K562 (cell line): ENCODE data around the gene NDUFAF2. TPM values are rescaled to one million over a fixed set of nuclear protein-coding genes. Genes with fewer than 3 reads are reported as not detected.

ENCODE experiments used
- CHD4 ChIP-seq: fragments of 200-600 bp; sonication (generic); IDR thresholded peaks from 3 replicates; pipeline ENCODE4 v1.6.1; 2012; ENCODE audit warnings: low read depth, mild to moderate bottlenecking, mixed read lengths, low read length, inconsistent platforms; ENCODE audit not compliant: insufficient read depth, insufficient replicate concordance, poor library complexity, severe bottlenecking
- CREB5 ChIP-seq: fragments of 250-450 bp; sonication (Bioruptor Pico); IDR thresholded peaks from 2 replicates; pipeline ENCODE4 v1.5.0; 2020; ENCODE audit warnings: mild to moderate bottlenecking
- FUS ChIP-seq: fragments of 200-400 bp; formaldehyde crosslinking; optimal IDR thresholded peaks from 2 replicates; pipeline ENCODE3; 2017; ENCODE audit warnings: low read depth, low read length
- KDM4B ChIP-seq, 2 experiments: fragments of 450-650 bp in 1 of 2; sonication (generic) in 1 of 2; IDR thresholded peaks; 2 replicates each; pipeline ENCODE4 v1.6.1; 2016 to 2017; ENCODE audit warnings: borderline replicate concordance in 2 of 2, antibody characterized with exemption in 1 of 2, low read depth in 1 of 2, mild to moderate bottlenecking in 1 of 2
- KLF10 ChIP-seq: fragments of 250-450 bp; sonication (Bioruptor Pico); IDR thresholded peaks from 2 replicates; pipeline ENCODE4 v1.6.1; 2021; ENCODE audit warnings: matching md5 sums
- NCOR1 ChIP-seq: fragments of 450-650 bp; IDR thresholded peaks from 2 replicates; pipeline ENCODE4 v1.6.1; 2016; ENCODE audit warnings: mild to moderate bottlenecking, moderate library complexity
- NR2C1 ChIP-seq, 2 experiments: fragments of 450-650 bp; IDR thresholded peaks; 2 replicates each; pipeline ENCODE4 v1.6.1; 2017; ENCODE audit warnings: mild to moderate bottlenecking in 2 of 2, antibody characterized with exemption in 1 of 2, inconsistent platforms in 1 of 2, missing compliant biosample characterization in 1 of 2, missing genetic modification characterization in 1 of 2
- ZBTB12 ChIP-seq: fragments of 250-450 bp; sonication (Bioruptor Pico); IDR thresholded peaks from 2 replicates; pipeline ENCODE4 v1.4.0; 2020
- ZNF124 ChIP-seq: sonication (generic); formaldehyde crosslinking; IDR thresholded peaks from 2 replicates; pipeline ENCODE4 v1.8.1; 2022; ENCODE audit warnings: missing genetic modification reagents
- ZNF143 ChIP-seq: sonication (generic); formaldehyde crosslinking; IDR thresholded peaks from 2 replicates; pipeline ENCODE4 v1.9.0; 2022; ENCODE audit warnings: mild to moderate bottlenecking, missing genetic modification reagents
- ZNF263 ChIP-seq: sonication (generic); formaldehyde crosslinking; IDR thresholded peaks from 2 replicates; pipeline ENCODE4 v1.8.0; 2022; ENCODE audit warnings: mild to moderate bottlenecking, missing genetic modification reagents, borderline replicate concordance
- ZNF282 ChIP-seq: sonication (generic); formaldehyde crosslinking; IDR thresholded peaks from 2 replicates; pipeline ENCODE4 v1.8.1; 2023; ENCODE audit warnings: missing genetic modification reagents
- ZNF318 ChIP-seq, 2 experiments: fragments of 450-650 bp; IDR thresholded peaks; 2 replicates each; pipeline ENCODE4 v1.6.1; 2016; ENCODE audit warnings: mild to moderate bottlenecking in 2 of 2, borderline replicate concordance in 1 of 2, low read depth in 1 of 2, moderate library complexity in 1 of 2
- ZNF41 ChIP-seq: fragments of 250-450 bp; sonication (Bioruptor Pico); conservative IDR thresholded peaks from 2 replicates; pipeline ENCODE4 v1.4.0; 2020; ENCODE audit warnings: mild to moderate bottlenecking
- ZNF444 ChIP-seq: fragments of 250-450 bp; sonication (Bioruptor Pico); IDR thresholded peaks from 2 replicates; pipeline ENCODE4 v1.4.0; 2020; ENCODE audit warnings: mild to moderate bottlenecking, moderate library complexity
- ZNF75A ChIP-seq: fragments of 450-650 bp; formaldehyde crosslinking; IDR thresholded peaks from 2 replicates; pipeline ENCODE4 v1.4.0; 2020; ENCODE audit warnings: mild to moderate bottlenecking
- ZNF77 ChIP-seq: fragments of 250-450 bp; sonication (Bioruptor Pico); IDR thresholded peaks from 2 replicates; pipeline ENCODE4 v1.5.0; 2020
- polyA plus RNA-seq, 8 experiments: library from polyadenylated mRNA; depleted of rRNA in 4 of 8; stranded (reverse) in 5 of 8; unstranded in 3 of 8; fragments of >200 nt; fragmentation: Nextera tagmentation in 2 of 8; fragmentation: Illumina TruSeq in 1 of 8; extraction: Ambion mirVana in 2 of 8; extraction: Trizol in 1 of 8; gene quantifications; 2 replicates each; pipeline versions ENCODE4 v1.2.1 to v1.2.3, GENCODE V29; 2011 to 2014; ENCODE audit warnings: inconsistent platforms in 1 of 8, missing spikeins in 1 of 8
- total RNA-seq, 7 experiments: library from RNA; depleted of rRNA in 6 of 7; stranded (reverse); fragments of >200 nt in 6 of 7; fragmentation: Illumina TruSeq in 2 of 7; extraction: Trizol in 2 of 7; gene quantifications; 2 replicates each; pipeline versions ENCODE4 v1.2.1 to v1.2.3, GENCODE V29; 2011 to 2021; ENCODE audit warnings: low replicate concordance in 1 of 7

NDUFAF2 gene
- total and polyA plus RNA-seq, 9 of the 15 experiments (the other 6 are each of a cell fraction or from before 2014, with no cell fraction given): 56.0 to 155 (median 95.9) TPM

- no peak for TF ChIP-seq CREB5 (CRISPR knock-in tag)
- TF ChIP-seq KDM4B (IDR thresholded peaks at IDR 0.05; ENCODE audit: borderline replicate concordance in 2 of 2, low read depth in 1 of 2): 0 out of 4 replicates have a peak, but pooled peaks of 1 of the 2 experiments have one; percentile 34
- TF ChIP-seq NR2C1 (IDR thresholded peaks at IDR 0.05): peak; percentile 67
- TF ChIP-seq NR2C1 (tag; IDR thresholded peaks at IDR 0.05): peak; percentile 65; the same call in 1 of the 2 replicates
- TF ChIP-seq FUS: no peak
- no peak for TF ChIP-seq ZNF444 (CRISPR knock-in tag)
- no peak for TF ChIP-seq ZNF77 (CRISPR knock-in tag)
- no peak for TF ChIP-seq ZNF143 (CRISPR knock-in tag)
- TF ChIP-seq KLF10 (CRISPR knock-in tag): no peak
- TF ChIP-seq CHD4: no peak
- TF ChIP-seq ZNF41 (CRISPR knock-in tag): no peak
- no peak for TF ChIP-seq ZNF318 (IDR thresholded peaks at IDR 0.05; ENCODE audit: borderline replicate concordance in 1 of 2, low read depth in 1 of 2)
- no peak for TF ChIP-seq ZBTB12
- TF ChIP-seq ZNF263 (CRISPR knock-in tag): peak; percentile 31; the same call in 1 of the 2 replicates
- TF ChIP-seq ZNF124: no peak
- no peak for TF ChIP-seq ZNF75A (CRISPR knock-in tag)
- TF ChIP-seq NCOR1: no peak
- no peak for TF ChIP-seq ZNF282 (CRISPR knock-in tag)
Measured at GRCh38 chr5:61162010-61162831, 217.2 kb downstream of the NDUFAF2 start, which contains the start of gene SMIM15 (continued).
